Fibroblast of lung (primary cell): Measurements from ENCODE around the gene TBC1D22A. TPM values are rescaled to one million over a fixed set of nuclear protein-coding genes. Genes with fewer than 3 reads are reported as not detected.

Source experiments
- DNase-seq, 2 donors: peaks; one replicate each; pipeline versions ENCODE4 v3.0.0 to v3.0.0-alpha.2; 2010; ENCODE audit warnings: low read depth in 2 of 2
- H2AFZ ChIP-seq: 2 replicates; pipeline ENCODE4 v1.5.1; 2012; ENCODE audit warnings: low read length, control low read depth, inconsistent platforms
- H3K27ac ChIP-seq: 2 replicates; pipeline ENCODE4 v1.5.1; 2011; ENCODE audit warnings: low read length, control low read depth; ENCODE audit not compliant: insufficient read depth
- H3K27me3 ChIP-seq: 2 replicates; pipeline ENCODE4 v1.5.1; 2011; ENCODE audit warnings: mild to moderate bottlenecking, low read length; ENCODE audit not compliant: control insufficient read depth, insufficient read depth
- H3K36me3 ChIP-seq: 2 replicates; pipeline ENCODE4 v1.5.1; 2011; ENCODE audit warnings: low read length; ENCODE audit not compliant: control insufficient read depth, insufficient read depth
- H3K4me1 ChIP-seq: 2 replicates; pipeline ENCODE4 v1.5.1; 2011; ENCODE audit warnings: low read length; ENCODE audit not compliant: control insufficient read depth, insufficient read depth; ENCODE audit errors: extremely low read depth
- H3K4me2 ChIP-seq: 2 replicates; pipeline ENCODE4 v1.5.1; 2011; ENCODE audit warnings: low read length, control low read depth; ENCODE audit not compliant: insufficient read depth; ENCODE audit errors: extremely low read depth
- H3K4me3 ChIP-seq, 4 experiments: fragments of 200-600 bp in 1 of 4; sonication (generic) in 1 of 4; replicated peaks in 1 of 4; 2 replicates each; pipeline ENCODE4 v1.5.1; 2011 to 2016; ENCODE audit warnings: low read length in 4 of 4, low read depth in 3 of 4, mild to moderate bottlenecking in 3 of 4, control low read depth in 2 of 4, inconsistent platforms in 1 of 4, mixed read lengths in 1 of 4; ENCODE audit not compliant: insufficient read depth in 1 of 4; ENCODE audit errors: control extremely low read depth in 1 of 4
- H3K79me2 ChIP-seq: 2 replicates; pipeline ENCODE4 v1.5.1; 2012; ENCODE audit warnings: mild to moderate bottlenecking, low read length, inconsistent platforms; ENCODE audit not compliant: control insufficient read depth, insufficient read depth
- H3K9ac ChIP-seq: 2 replicates; pipeline ENCODE4 v1.5.1; 2011; ENCODE audit warnings: mild to moderate bottlenecking, low read length, control low read depth; ENCODE audit not compliant: insufficient read depth
- H3K9me3 ChIP-seq: 2 replicates; pipeline ENCODE4 v1.5.1; 2012; ENCODE audit warnings: low read depth, low read length; ENCODE audit not compliant: control insufficient read depth, insufficient read depth
- H4K20me1 ChIP-seq: 2 replicates; pipeline ENCODE4 v1.5.1; 2011; ENCODE audit warnings: low read length; ENCODE audit not compliant: control insufficient read depth, insufficient read depth; ENCODE audit errors: extremely low read depth
- CTCF ChIP-seq, 2 donors: IDR thresholded peaks in 1 of 2; conservative IDR thresholded peaks in 1 of 2; 1 replicate in 1 of 2; 2 replicates in 1 of 2; pipeline ENCODE4 v1.5.1; 2011 to 2012; ENCODE audit warnings: low read length in 2 of 2, control low read depth in 1 of 2, inconsistent platforms in 1 of 2, low read depth in 1 of 2, mild to moderate bottlenecking in 1 of 2
- EZH2 ChIP-seq: IDR thresholded peaks from 2 replicates; pipeline ENCODE4 v1.5.1; 2012; ENCODE audit warnings: low read length, control low read depth, mild to moderate bottlenecking; ENCODE audit errors: missing control alignments
- polyA plus RNA-seq, 2 donors: library from polyadenylated mRNA; depleted of rRNA in 1 of 2; stranded (reverse) in 1 of 2; unstranded in 1 of 2; fragments of >200 nt; gene quantifications; 2 replicates each; pipeline ENCODE4 v1.2.1, GENCODE V29; 2011 to 2012; ENCODE audit warnings: missing spikeins in 1 of 2
- total RNA-seq: library from RNA; depleted of rRNA; stranded (reverse); fragments of >200 nt; gene quantifications from 2 replicates; pipeline ENCODE4 v1.2.1, GENCODE V29; 2014

Gene TBC1D22A
- total and polyA plus RNA-seq, 2 donors (not counting 1 experiment from before 2014, with no cell fraction given), result 11.6 to 17.6 TPM

- Histone ChIP-seq H3K36me3 (no peaks in the 10 kb centered on the region), H4K20me1 (no peaks in the 10 kb centered on the region), H3K4me2 (no peak overlapping the region), H3K9ac (no peak overlapping the region), H3K79me2 (no peaks in the 10 kb centered on the region), H3K4me3 (no peak overlapping the region), H3K4me1 (no peaks in the 10 kb centered on the region), H3K27me3 (no peaks in the 10 kb centered on the region), H2AFZ (no peak overlapping the region), H3K9me3 (no peaks in the 10 kb centered on the region), H3K27ac (no peak overlapping the region)
- TF ChIP-seq EZH2 (no peak), CTCF (conservative IDR thresholded peaks at IDR 0.05 in 1 of 2, IDR thresholded peaks at IDR 0.05 in 1 of 2; ENCODE audit: low read depth in 1 of 2, low read length in 2 of 2) (no peak)
- no peak for DNase-seq
Observed at GRCh38 chr22:47050401-47051051, 288.1 kb downstream of the TBC1D22A start.

GRCh38 chr22:47051441-47052071 lies 289.1 kb downstream of the TBC1D22A start:
- H3K9me3 ChIP-seq, result no peaks in the 10 kb centered on the region
- H3K4me2 ChIP-seq, result no peak overlapping the region
- H3K9ac ChIP-seq, result no peak overlapping the region
- TF ChIP-seq CTCF (conservative IDR thresholded peaks at IDR 0.05 in 1 of 2, IDR thresholded peaks at IDR 0.05 in 1 of 2; ENCODE audit: low read depth in 1 of 2, low read length in 2 of 2) (no peak), EZH2 (no peak)
- no peak overlapping the region for H3K27ac ChIP-seq
- H3K4me1 ChIP-seq, result no peaks in the 10 kb centered on the region
- no peaks in the 10 kb centered on the region for H4K20me1 ChIP-seq
- H3K27me3 ChIP-seq, result no peaks in the 10 kb centered on the region
- H2AFZ ChIP-seq, result no peak overlapping the region
- no peak overlapping the region for H3K4me3 ChIP-seq
- no peaks in the 10 kb centered on the region for H3K79me2 ChIP-seq
- H3K36me3 ChIP-seq, result no peaks in the 10 kb centered on the region
- DNase-seq, result no peak

GRCh38 chr22:47052236-47053012 lies 290.0 kb downstream of the TBC1D22A start:
- TF ChIP-seq CTCF (conservative IDR thresholded peaks at IDR 0.05 in 1 of 2, IDR thresholded peaks at IDR 0.05 in 1 of 2; ENCODE audit: low read depth in 1 of 2, low read length in 2 of 2), result no peak
- TF ChIP-seq EZH2, result no peak
- Histone ChIP-seq H4K20me1 (no peaks in the 10 kb centered on the region), H2AFZ (no peak overlapping the region), H3K27ac (no peak overlapping the region), H3K4me2 (no peak overlapping the region), H3K4me1 (no peaks in the 10 kb centered on the region), H3K9ac (no peak overlapping the region), H3K4me3 (no peak overlapping the region), H3K36me3 (no peaks in the 10 kb centered on the region), H3K79me2 (no peaks in the 10 kb centered on the region), H3K9me3 (no peaks in the 10 kb centered on the region), H3K27me3 (no peaks in the 10 kb centered on the region)
- DNase-seq, result no peak
